ENCODE data around the gene SLC35F5. TPM values are rescaled to one million over a fixed set of nuclear protein-coding genes. Genes with fewer than 3 reads are reported as not detected.
"Not testable (repeated sequence)": the region's sequence is repeated elsewhere in the genome, so short reads cannot be mapped to it uniquely, and the experiment has no call there.

SLC35F5 gene
- total RNA-seq, 1 donor from 2014 or later = 66.3 TPM

GRCh38 chr2:113760400-113760799 is 4.0 kb upstream of the SLC35F5 start:
- intact Hi-C loops (cut with DNase I) = loop anchor here (2.0 kb wide), 1 partner anchor 58 kb away; no protein-coding TSS in a partner anchor

DNA sequence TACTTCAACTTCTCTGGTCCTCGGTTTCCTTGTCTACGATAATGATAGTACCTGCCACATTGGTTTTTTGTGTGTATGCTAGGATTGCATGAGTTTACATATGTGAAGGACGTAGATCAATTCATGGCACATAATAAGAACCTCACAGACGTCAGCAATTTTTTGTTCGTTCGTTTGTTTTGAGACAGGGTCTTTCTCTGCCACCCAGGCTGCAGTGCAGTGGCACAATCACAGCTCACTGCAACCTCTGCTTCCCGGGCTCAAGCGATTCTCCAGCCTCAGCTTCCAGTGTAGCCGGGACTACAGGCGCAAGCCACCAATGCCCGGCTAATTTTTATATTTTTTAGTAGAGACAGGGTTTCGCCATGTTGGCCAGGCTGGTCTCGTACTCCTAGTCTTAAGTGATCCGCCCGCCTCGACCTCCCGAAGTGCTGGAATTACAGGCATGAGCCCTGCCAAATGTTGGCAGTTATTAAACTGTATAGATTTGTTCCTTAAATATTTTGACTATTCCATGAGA is 756 bp upstream of the SLC35F5 start:
- intact Hi-C loops (cut with DNase I) = loop anchor here (2.0 kb wide), 1 partner anchor 134 kb away; the partner anchor contains the start of gene ACTR3
- DNase-seq (ENCODE audit: low spot score) = no peak

More at GRCh38 chr2:113760400-113760799, 4.0 kb upstream of the SLC35F5 start:
- DNase-seq (ENCODE audit: low spot score) = no peak

DNA sequence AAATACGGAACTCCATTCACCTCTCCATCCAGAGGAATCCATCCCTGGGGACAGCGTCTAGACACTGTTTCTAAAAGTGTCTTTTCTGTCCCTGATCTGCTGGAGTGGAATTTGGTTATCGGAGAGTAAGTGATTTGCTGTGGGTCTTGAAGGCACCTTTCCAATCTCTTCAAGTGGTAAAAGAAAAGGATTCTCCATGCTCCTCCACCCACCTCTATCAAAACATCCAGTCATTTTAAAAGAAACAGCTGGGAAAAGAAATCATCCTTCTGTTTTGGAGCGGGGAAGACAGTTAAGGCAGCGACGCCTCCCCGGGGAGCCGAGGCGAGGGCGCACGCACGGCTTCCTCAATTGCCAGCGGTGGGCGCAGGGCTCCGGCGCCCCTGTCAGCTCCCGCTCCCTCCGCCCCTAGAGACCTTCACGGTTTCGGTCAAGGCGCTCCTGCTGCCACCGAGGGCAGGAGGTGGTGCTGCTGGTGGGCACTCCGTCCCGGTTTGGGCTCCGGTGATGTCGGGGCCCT is 547 bp downstream of the SLC35F5 start:
- intact Hi-C loops (cut with DNase I) = loop anchor here (2.0 kb wide), 1 partner anchor 135 kb away; the partner anchor contains the start of gene ACTR3
- DNase-seq (ENCODE audit: low spot score) = no peak

GRCh38 chr2:113755035-113755834 is 1.2 kb downstream of the SLC35F5 start:
- intact Hi-C loops (cut with DNase I) = no loop called here
- no peak for DNase-seq (ENCODE audit: low spot score)

- no peak for DNase-seq (ENCODE audit: low spot score)
- intact Hi-C loops (cut with DNase I) = no loop called here
Observed at GRCh38 chr2:113754160-113754559, 2.3 kb downstream of the SLC35F5 start.

DNA sequence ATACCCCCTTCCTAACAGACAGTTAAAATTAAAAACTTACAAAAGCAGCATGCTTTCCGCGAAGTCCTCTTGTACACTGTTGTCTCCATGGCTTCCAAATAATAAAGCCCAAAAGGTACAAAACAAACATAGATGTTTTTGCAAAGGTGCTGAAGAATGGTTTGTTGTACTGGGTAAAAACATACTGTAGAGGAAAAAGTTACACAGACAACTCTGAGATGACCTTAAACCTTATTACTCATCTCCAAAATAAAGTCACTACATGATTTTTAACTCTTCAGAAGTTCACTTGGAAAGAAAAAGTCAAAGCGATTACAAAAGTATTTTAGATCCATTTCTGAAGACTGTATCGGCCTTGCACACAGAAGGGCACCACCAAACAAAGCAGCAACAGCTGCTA is 6.1 kb downstream of the SLC35F5 start:
- no peak for DNase-seq (ENCODE audit: low spot score)
- intact Hi-C loops (cut with DNase I) = no loop called here

DNA sequence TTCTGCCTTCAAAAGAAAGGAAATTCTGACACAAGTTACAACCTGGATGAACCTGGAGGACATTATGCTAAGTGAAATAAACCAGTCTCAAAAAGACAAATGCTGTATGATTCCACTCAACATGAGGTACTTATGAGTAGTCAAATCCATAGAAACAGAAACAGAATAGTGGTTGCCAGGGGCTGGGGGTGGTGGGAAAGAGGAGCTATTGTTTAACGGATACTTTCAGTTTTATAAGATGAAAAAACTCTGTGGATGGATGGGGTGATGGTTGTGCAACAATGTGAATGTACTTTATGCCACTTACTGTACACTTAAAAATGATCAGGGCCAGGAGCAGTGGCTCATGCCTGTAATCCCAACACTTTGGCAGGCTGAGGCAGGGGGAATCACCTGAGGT is 15.4 kb downstream of the SLC35F5 start:
- intact Hi-C loops (cut with DNase I) = no loop called here
- DNase-seq (ENCODE audit: low spot score) = no peak

GRCh38 chr2:113739849-113740248 is 16.6 kb downstream of the SLC35F5 start:
- DNase-seq (ENCODE audit: low spot score) = no peak
- intact Hi-C loops (cut with DNase I) = no loop called here

GRCh38 chr2:113734185-113734584 is 22.3 kb downstream of the SLC35F5 start:
- intact Hi-C loops (cut with DNase I) = no loop called here
- DNase-seq (ENCODE audit: low spot score) = no peak

DNA sequence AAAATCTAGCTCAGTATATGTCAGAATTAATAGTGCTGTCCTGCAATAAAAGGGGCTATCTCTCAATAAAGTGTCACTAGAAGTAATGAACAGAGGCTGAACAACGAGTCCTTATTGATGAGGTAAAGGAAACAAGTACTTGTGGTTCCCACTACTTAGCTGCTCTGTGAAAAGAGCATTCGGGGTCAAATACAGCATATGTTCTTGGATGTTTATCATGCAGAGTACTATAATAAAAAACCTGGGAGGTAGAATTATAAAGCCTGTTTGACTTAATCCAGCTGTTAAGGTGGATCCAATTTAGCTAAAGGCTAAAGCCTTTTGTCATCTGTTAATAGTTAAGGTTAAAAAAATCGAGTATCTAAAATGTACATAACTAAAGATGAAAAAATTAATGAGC is 32.4 kb downstream of the SLC35F5 start:
- DNase-seq (ENCODE audit: low spot score) = no peak
- intact Hi-C loops (cut with DNase I) = no loop called here

DNA sequence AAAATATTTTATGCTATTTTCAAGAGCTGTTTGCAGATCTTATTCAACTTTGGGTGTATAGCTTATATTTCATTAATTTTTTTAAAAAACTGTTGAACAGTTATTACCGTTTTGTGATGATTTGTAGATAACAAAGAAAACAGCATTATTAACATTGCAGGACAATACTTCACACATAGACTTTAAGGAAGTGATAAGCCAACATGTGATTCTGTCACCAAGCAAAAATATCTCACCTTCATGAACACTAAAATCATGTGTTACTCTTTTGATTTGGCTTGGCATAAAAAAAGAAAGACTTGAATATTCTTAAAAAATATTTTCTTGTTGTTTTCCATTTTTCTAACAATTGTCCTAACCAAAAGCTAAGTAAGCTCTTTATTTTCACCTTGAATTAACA is 33.0 kb downstream of the SLC35F5 start:
- no peak for DNase-seq (ENCODE audit: low spot score)
- intact Hi-C loops (cut with DNase I) = no loop called here

DNA sequence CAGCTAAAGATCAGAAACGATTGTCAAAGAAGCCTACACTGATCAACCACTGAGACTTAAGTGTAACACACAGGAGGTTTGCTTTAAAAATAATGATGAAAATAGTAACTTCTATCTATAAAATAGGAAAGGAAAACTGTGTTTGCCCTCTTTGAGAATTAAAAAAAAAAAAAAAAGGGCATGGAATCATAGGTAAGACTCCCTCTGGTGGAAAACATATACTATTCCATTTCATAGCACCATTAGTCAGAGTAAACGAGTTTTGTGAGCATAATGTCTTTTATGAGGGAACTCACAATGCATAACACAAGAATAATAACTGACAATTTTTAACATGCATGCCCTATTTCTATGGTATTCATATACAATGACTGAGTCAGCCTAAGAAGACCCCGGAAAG is 36.3 kb downstream of the SLC35F5 start:
- intact Hi-C loops (cut with DNase I) = no loop called here
- DNase-seq (ENCODE audit: low spot score) = no peak

DNA sequence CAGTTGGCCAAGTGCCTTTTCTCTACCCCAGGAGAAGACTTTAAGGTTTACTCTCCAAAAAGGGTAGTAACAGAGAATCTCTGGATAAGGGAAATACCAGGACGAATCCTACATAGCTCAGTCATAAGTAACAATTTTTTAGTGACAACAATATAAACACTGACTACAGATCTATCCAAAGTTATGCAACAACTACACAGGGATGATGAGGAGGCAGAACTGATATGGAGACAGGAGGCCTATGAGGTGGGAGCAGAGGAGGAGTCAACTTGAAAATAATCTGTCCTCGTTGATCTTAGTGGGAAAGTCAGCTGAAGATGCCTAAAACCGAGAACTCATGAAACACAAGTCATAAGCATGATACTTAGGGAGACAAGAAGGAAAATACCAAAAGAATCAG is 40.2 kb downstream of the SLC35F5 start:
- intact Hi-C loops (cut with DNase I) = no loop called here
- no peak for DNase-seq (ENCODE audit: low spot score)

GRCh38 chr2:113712941-113713340 is 43.5 kb downstream of the SLC35F5 start:
- DNase-seq (ENCODE audit: low spot score) = no peak
- intact Hi-C loops (cut with DNase I) = no loop called here

GRCh38 chr2:113711851-113712250 is 44.6 kb downstream of the SLC35F5 start:
- intact Hi-C loops (cut with DNase I) = no loop called here
- DNase-seq (ENCODE audit: low spot score) = no peak

DNA sequence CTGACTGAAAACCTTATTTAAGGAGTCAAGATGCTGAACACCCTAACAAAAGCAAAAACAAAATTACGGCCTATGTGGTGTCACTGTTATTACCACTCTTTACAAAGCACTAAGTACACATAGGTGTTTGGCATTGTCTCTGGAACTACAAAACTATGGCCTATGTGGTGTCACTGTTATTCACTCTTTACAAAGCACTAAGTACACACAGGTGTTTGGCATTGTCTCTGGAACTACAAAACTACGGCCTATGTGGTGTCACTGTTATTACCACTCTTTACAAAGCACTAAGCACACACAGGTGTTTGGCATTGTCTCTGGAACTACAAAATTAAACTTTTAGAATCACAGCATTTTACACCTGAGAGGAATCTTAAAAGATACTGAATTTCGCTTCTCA is 47.4 kb downstream of the SLC35F5 start:
- DNase-seq (ENCODE audit: low spot score) = no peak
- intact Hi-C loops (cut with DNase I) = no loop called here

- intact Hi-C loops (cut with DNase I) = no loop called here
- no peak for DNase-seq (ENCODE audit: low spot score)
Observed at GRCh38 chr2:113707106-113707505, 49.3 kb downstream of the SLC35F5 start.

GRCh38 chr2:113705982-113706523 is 50.4 kb downstream of the SLC35F5 start:
- intact Hi-C loops (cut with DNase I) = no loop called here
- no peak for DNase-seq (ENCODE audit: low spot score)

GRCh38 chr2:113704300-113704993 is 52.0 kb downstream of the SLC35F5 start:
- intact Hi-C loops (cut with DNase I); DNase-seq (ENCODE audit: low spot score): not testable (repeated sequence)

Data from cardiac septum (tissue), 1 donor.